K562 (cell line): Measurements from ENCODE around the gene C3orf52. TPM values are rescaled to one million over a fixed set of nuclear protein-coding genes. Genes with fewer than 3 reads are reported as not detected.

Experiments
- ATAC-seq: fragments of 200-7000 bp; cut with Tn5 transposase; 3 replicates; pipeline ENCODE4 v1.9.1; 2020; ENCODE audit warnings: moderate library complexity
- BruUV-seq: library from RNA; stranded (reverse); fragments of 400-500 nt; replicated peaks from 2 replicates; lab custom pipeline; 2021; lab: Mats Ljungman, UMichigan
- CTCF ChIA-PET: fragments of 300-600 bp; formaldehyde crosslinking; extraction: SDS; loops from one replicate; lab custom pipeline; 2021; ENCODE audit warnings: low intra/inter-chr PET ratio; lab: Yijun Ruan, JAX
- POLR2A ChIA-PET: fragments of 300-600, 350-650 bp; sonication (Branson Sonifier 250); formaldehyde crosslinking; extraction: SDS; loops from one replicate; lab custom pipeline; 2021; ENCODE audit warnings: antibody characterized with exemption, inconsistent platforms; lab: Yijun Ruan, JAX
- DNase-seq, 4 experiments: peaks; one replicate each; pipeline versions ENCODE4 v3.0.0 to v3.0.0-alpha.2; 2011 to 2018; ENCODE audit warnings: low spot score in 3 of 4, mixed read lengths in 3 of 4; ENCODE audit errors: extremely low read depth in 1 of 4
- FAIRE-seq: peaks from 2 replicates; lab custom pipeline; 2011; peaks lifted over from hg19 to GRCh38; lab: Jason Lieb, UNC
- H2AFZ ChIP-seq: 2 replicates; pipeline ENCODE4 v1.6.0; 2011; ENCODE audit warnings: low read depth, low read length, control low read depth, inconsistent platforms
- H3K27ac ChIP-seq: fragments of 200-600 bp; 3 replicates; pipeline ENCODE4 v1.8.0; 2011; ENCODE audit warnings: low read depth, mild to moderate bottlenecking, control low read depth, inconsistent platforms, low read length, moderate library complexity, mixed read lengths; ENCODE audit errors: extremely low read depth
- H3K27me3 ChIP-seq, 2 experiments: fragments of 300-600 bp in 1 of 2; 2 replicates in 1 of 2; 3 replicates in 1 of 2; pipeline versions ENCODE4 v1.6.0 to v1.8.0; 2011; ENCODE audit warnings: inconsistent platforms in 2 of 2, low read length in 2 of 2, mild to moderate bottlenecking in 1 of 2, mixed read lengths in 1 of 2, moderate library complexity in 1 of 2; ENCODE audit not compliant: control insufficient read depth in 2 of 2, insufficient read depth in 2 of 2
- H3K36me3 ChIP-seq: fragments of 300-600 bp; 3 replicates; pipeline ENCODE4 v1.8.0; 2011; ENCODE audit warnings: mild to moderate bottlenecking, low read length, inconsistent platforms; ENCODE audit not compliant: control insufficient read depth, insufficient read depth
- H3K4me1 ChIP-seq, 2 experiments: fragments of 200-600 bp in 1 of 2; replicated peaks in 1 of 2; 2 replicates in 1 of 2; 3 replicates in 1 of 2; pipeline versions ENCODE4 v1.5.1 to v1.8.0; 2011; ENCODE audit warnings: inconsistent platforms in 2 of 2, low read length in 2 of 2, mild to moderate bottlenecking in 1 of 2, mixed read lengths in 1 of 2, moderate library complexity in 1 of 2; ENCODE audit not compliant: control insufficient read depth in 2 of 2, insufficient read depth in 2 of 2
- H3K4me2 ChIP-seq: 2 replicates; pipeline ENCODE4 v1.6.1; 2011; ENCODE audit warnings: low read length, control low read depth, inconsistent platforms, mixed read lengths; ENCODE audit not compliant: insufficient read depth
- H3K4me3 ChIP-seq: fragments of 200-600 bp; sonication (generic), shearing (Covaris generic); 2 replicates; pipeline ENCODE4 v1.5.1; 2016; ENCODE audit warnings: control low read depth, inconsistent platforms
- H3K79me2 ChIP-seq: fragments of 200-600 bp; 3 replicates; pipeline ENCODE4 v1.8.0; 2011; ENCODE audit warnings: low read length, inconsistent platforms; ENCODE audit not compliant: control insufficient read depth, insufficient read depth
- H3K9ac ChIP-seq, 2 experiments: 2 replicates each; pipeline versions ENCODE4 v1.6.0 to v1.6.1; 2011; ENCODE audit warnings: low read depth in 2 of 2, low read length in 2 of 2, control low read depth in 1 of 2, inconsistent platforms in 1 of 2, mild to moderate bottlenecking in 1 of 2, mixed read lengths in 1 of 2; ENCODE audit not compliant: insufficient read depth in 1 of 2
- H3K9me1 ChIP-seq: one replicate; pipeline ENCODE4 v1.6.0; 2011; ENCODE audit warnings: inconsistent platforms, mild to moderate bottlenecking, low read length, moderate library complexity; ENCODE audit not compliant: control insufficient read depth, insufficient read depth
- H3K9me3 ChIP-seq: replicated peaks from 2 replicates; pipeline ENCODE4 v1.5.1; 2011; ENCODE audit warnings: low read depth, low read length, inconsistent platforms; ENCODE audit not compliant: control insufficient read depth, insufficient read depth
- H4K20me1 ChIP-seq: replicated peaks from 2 replicates; pipeline ENCODE4 v1.6.1; 2011; ENCODE audit warnings: low read length, inconsistent platforms, mixed read lengths; ENCODE audit not compliant: control insufficient read depth, insufficient read depth
- ARID1B ChIP-seq: fragments of 450-650 bp; IDR thresholded peaks from 2 replicates; pipeline ENCODE4 v1.6.1; 2016; ENCODE audit warnings: antibody characterized with exemption, mild to moderate bottlenecking, inconsistent platforms
- HDAC8 ChIP-seq: fragments of 450-650 bp; IDR thresholded peaks from 2 replicates; pipeline ENCODE4 v1.6.1; 2016; ENCODE audit warnings: mild to moderate bottlenecking, missing genetic modification characterization, moderate library complexity, missing compliant biosample characterization
- KDM4B ChIP-seq, 2 experiments: fragments of 450-650 bp in 1 of 2; sonication (generic) in 1 of 2; IDR thresholded peaks; 2 replicates each; pipeline ENCODE4 v1.6.1; 2016 to 2017; ENCODE audit warnings: borderline replicate concordance in 2 of 2, antibody characterized with exemption in 1 of 2, low read depth in 1 of 2, mild to moderate bottlenecking in 1 of 2
- NCOA6 ChIP-seq: fragments of 450-650 bp; IDR thresholded peaks from 2 replicates; pipeline ENCODE4 v1.6.1; 2017; ENCODE audit warnings: mild to moderate bottlenecking
- WHSC1 ChIP-seq: IDR thresholded peaks from one replicate; pipeline ENCODE4 v1.6.1; 2012; ENCODE audit warnings: low read length, control low read depth, inconsistent platforms
- ZNF431 ChIP-seq: sonication (generic); formaldehyde crosslinking; IDR thresholded peaks from 2 replicates; pipeline ENCODE4 v1.8.0; 2022; ENCODE audit warnings: mild to moderate bottlenecking, missing genetic modification reagents
- WGBS: fragments of 100-300 bp; shearing (Covaris generic); methylation state at CpG from one replicate; pipeline ENCODE4 v1.1.6; 2016; ENCODE audit warnings: low coverage, mixed read lengths; ENCODE audit not compliant: insufficient coverage; ENCODE audit errors: missing lambda C conversion rate; 5-methylcytosine and 5-hydroxymethylcytosine counted together
- in situ Hi-C: fragments of 300-500 bp; cut with MboI; formaldehyde crosslinking; loops from 4 replicates; pipeline ENCODE4 v1.15.0; 2018; ENCODE audit warnings: inconsistent platforms, mixed read lengths
- intact Hi-C: fragments of 100-400 bp; cut with micrococcal nuclease; formaldehyde crosslinking; loops from 2 replicates; pipeline ENCODE4 v1.14.2; 2022
- polyA plus RNA-seq, 8 experiments: library from polyadenylated mRNA; depleted of rRNA in 4 of 8; stranded (reverse) in 5 of 8; unstranded in 3 of 8; fragments of >200 nt; fragmentation: Nextera tagmentation in 2 of 8; fragmentation: Illumina TruSeq in 1 of 8; extraction: Ambion mirVana in 2 of 8; extraction: Trizol in 1 of 8; gene quantifications; 2 replicates each; pipeline versions ENCODE4 v1.2.1 to v1.2.3, GENCODE V29; 2011 to 2014; ENCODE audit warnings: inconsistent platforms in 1 of 8, missing spikeins in 1 of 8
- total RNA-seq, 7 experiments: library from RNA; depleted of rRNA in 6 of 7; stranded (reverse); fragments of >200 nt in 6 of 7; fragmentation: Illumina TruSeq in 2 of 7; extraction: Trizol in 2 of 7; gene quantifications; 2 replicates each; pipeline versions ENCODE4 v1.2.1 to v1.2.3, GENCODE V29; 2011 to 2021; ENCODE audit warnings: low replicate concordance in 1 of 7
- TF ChIP-seq, protein P1 (sequence below): fragments of 450-650 bp; IDR thresholded peaks from 2 replicates; pipeline ENCODE4 v1.6.1; 2016; ENCODE audit warnings: mild to moderate bottlenecking, moderate library complexity
- TF ChIP-seq, protein P2 (sequence below): fragments of 250-450 bp; sonication (Bioruptor Pico); IDR thresholded peaks from 2 replicates; pipeline ENCODE4 v1.4.0; 2020; ENCODE audit warnings: mild to moderate bottlenecking, moderate library complexity

The C3orf52 gene
- total and polyA plus RNA-seq, 9 of the 15 experiments (the other 6 are each of a cell fraction or from before 2014, with no cell fraction given): 2.8 to 6.1 (median 3.8) TPM

- ChIA-PET CTCF (no interaction called here), POLR2A (no interaction called here)
- Histone ChIP-seq H2AFZ (no peak overlapping the region), H3K9me1 (no peaks in the 10 kb centered on the region), H3K27ac (no peak overlapping the region), H3K27me3 (no peaks in the 10 kb centered on the region), H3K4me2 (no peak overlapping the region), H3K36me3 (no peaks in the 10 kb centered on the region), H3K4me1 (no peaks in the 10 kb centered on the region), H3K9ac (no peak overlapping the region), H3K9me3 (no peaks in the 10 kb centered on the region), H3K79me2 (no peaks in the 10 kb centered on the region), H4K20me1 (no peaks in the 10 kb centered on the region), H3K4me3 (no peak overlapping the region)
- BruUV-seq: no TSS peak
- TF ChIP-seq NCOA6 (no peak), ARID1B (no peak), ZNF431 (CRISPR knock-in tag) (no peak), KDM4B (IDR thresholded peaks at IDR 0.05; ENCODE audit: borderline replicate concordance in 2 of 2, low read depth in 1 of 2) (no peak), HDAC8 (tag) (no peak), WHSC1 (no peak)
- TF ChIP-seq, protein P1, sequence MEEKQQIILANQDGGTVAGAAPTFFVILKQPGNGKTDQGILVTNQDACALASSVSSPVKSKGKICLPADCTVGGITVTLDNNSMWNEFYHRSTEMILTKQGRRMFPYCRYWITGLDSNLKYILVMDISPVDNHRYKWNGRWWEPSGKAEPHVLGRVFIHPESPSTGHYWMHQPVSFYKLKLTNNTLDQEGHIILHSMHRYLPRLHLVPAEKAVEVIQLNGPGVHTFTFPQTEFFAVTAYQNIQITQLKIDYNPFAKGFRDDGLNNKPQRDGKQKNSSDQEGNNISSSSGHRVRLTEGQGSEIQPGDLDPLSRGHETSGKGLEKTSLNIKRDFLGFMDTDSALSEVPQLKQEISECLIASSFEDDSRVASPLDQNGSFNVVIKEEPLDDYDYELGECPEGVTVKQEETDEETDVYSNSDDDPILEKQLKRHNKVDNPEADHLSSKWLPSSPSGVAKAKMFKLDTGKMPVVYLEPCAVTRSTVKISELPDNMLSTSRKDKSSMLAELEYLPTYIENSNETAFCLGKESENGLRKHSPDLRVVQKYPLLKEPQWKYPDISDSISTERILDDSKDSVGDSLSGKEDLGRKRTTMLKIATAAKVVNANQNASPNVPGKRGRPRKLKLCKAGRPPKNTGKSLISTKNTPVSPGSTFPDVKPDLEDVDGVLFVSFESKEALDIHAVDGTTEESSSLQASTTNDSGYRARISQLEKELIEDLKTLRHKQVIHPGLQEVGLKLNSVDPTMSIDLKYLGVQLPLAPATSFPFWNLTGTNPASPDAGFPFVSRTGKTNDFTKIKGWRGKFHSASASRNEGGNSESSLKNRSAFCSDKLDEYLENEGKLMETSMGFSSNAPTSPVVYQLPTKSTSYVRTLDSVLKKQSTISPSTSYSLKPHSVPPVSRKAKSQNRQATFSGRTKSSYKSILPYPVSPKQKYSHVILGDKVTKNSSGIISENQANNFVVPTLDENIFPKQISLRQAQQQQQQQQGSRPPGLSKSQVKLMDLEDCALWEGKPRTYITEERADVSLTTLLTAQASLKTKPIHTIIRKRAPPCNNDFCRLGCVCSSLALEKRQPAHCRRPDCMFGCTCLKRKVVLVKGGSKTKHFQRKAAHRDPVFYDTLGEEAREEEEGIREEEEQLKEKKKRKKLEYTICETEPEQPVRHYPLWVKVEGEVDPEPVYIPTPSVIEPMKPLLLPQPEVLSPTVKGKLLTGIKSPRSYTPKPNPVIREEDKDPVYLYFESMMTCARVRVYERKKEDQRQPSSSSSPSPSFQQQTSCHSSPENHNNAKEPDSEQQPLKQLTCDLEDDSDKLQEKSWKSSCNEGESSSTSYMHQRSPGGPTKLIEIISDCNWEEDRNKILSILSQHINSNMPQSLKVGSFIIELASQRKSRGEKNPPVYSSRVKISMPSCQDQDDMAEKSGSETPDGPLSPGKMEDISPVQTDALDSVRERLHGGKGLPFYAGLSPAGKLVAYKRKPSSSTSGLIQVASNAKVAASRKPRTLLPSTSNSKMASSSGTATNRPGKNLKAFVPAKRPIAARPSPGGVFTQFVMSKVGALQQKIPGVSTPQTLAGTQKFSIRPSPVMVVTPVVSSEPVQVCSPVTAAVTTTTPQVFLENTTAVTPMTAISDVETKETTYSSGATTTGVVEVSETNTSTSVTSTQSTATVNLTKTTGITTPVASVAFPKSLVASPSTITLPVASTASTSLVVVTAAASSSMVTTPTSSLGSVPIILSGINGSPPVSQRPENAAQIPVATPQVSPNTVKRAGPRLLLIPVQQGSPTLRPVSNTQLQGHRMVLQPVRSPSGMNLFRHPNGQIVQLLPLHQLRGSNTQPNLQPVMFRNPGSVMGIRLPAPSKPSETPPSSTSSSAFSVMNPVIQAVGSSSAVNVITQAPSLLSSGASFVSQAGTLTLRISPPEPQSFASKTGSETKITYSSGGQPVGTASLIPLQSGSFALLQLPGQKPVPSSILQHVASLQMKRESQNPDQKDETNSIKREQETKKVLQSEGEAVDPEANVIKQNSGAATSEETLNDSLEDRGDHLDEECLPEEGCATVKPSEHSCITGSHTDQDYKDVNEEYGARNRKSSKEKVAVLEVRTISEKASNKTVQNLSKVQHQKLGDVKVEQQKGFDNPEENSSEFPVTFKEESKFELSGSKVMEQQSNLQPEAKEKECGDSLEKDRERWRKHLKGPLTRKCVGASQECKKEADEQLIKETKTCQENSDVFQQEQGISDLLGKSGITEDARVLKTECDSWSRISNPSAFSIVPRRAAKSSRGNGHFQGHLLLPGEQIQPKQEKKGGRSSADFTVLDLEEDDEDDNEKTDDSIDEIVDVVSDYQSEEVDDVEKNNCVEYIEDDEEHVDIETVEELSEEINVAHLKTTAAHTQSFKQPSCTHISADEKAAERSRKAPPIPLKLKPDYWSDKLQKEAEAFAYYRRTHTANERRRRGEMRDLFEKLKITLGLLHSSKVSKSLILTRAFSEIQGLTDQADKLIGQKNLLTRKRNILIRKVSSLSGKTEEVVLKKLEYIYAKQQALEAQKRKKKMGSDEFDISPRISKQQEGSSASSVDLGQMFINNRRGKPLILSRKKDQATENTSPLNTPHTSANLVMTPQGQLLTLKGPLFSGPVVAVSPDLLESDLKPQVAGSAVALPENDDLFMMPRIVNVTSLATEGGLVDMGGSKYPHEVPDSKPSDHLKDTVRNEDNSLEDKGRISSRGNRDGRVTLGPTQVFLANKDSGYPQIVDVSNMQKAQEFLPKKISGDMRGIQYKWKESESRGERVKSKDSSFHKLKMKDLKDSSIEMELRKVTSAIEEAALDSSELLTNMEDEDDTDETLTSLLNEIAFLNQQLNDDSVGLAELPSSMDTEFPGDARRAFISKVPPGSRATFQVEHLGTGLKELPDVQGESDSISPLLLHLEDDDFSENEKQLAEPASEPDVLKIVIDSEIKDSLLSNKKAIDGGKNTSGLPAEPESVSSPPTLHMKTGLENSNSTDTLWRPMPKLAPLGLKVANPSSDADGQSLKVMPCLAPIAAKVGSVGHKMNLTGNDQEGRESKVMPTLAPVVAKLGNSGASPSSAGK: no peak
- TF ChIP-seq, protein P2, sequence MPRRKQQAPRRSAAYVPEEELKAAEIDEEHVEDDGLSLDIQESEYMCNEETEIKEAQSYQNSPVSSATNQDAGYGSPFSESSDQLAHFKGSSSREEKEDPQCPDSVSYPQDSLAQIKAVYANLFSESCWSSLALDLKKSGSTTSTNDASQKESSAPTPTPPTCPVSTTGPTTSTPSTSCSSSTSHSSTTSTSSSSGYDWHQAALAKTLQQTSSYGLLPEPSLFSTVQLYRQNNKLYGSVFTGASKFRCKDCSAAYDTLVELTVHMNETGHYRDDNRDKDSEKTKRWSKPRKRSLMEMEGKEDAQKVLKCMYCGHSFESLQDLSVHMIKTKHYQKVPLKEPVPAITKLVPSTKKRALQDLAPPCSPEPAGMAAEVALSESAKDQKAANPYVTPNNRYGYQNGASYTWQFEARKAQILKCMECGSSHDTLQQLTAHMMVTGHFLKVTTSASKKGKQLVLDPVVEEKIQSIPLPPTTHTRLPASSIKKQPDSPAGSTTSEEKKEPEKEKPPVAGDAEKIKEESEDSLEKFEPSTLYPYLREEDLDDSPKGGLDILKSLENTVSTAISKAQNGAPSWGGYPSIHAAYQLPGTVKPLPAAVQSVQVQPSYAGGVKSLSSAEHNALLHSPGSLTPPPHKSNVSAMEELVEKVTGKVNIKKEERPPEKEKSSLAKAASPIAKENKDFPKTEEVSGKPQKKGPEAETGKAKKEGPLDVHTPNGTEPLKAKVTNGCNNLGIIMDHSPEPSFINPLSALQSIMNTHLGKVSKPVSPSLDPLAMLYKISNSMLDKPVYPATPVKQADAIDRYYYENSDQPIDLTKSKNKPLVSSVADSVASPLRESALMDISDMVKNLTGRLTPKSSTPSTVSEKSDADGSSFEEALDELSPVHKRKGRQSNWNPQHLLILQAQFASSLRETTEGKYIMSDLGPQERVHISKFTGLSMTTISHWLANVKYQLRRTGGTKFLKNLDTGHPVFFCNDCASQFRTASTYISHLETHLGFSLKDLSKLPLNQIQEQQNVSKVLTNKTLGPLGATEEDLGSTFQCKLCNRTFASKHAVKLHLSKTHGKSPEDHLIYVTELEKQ (CRISPR knock-in tag): no peak
- WGBS: 17% methylated on average over 2 of the region's 2 CpGs
- DNase-seq (no peak), ATAC-seq (no peak), FAIRE-seq (no peak)
- in situ Hi-C loops: no loop called here
- intact Hi-C loops: no loop called here
Observed at GRCh38 chr3:112096176-112096575, 10.0 kb downstream of the C3orf52 start.
